Endodermal cell (in vitro differentiated cells): Measurements from ENCODE around the gene SNAPC1. TPM values are rescaled to one million over a fixed set of nuclear protein-coding genes. Genes with fewer than 3 reads are reported as not detected.
A peak's percentile ranks its signal among the peaks of the same experiment; 100 is the strongest.

Experiments
- DNase-seq: peaks from one replicate; pipeline ENCODE4 v3.0.0-alpha.2; 2017
- H3K27ac ChIP-seq: 2 replicates; pipeline ENCODE4 v1.5.1; 2013; ENCODE audit warnings: mild to moderate bottlenecking, low read depth, low read length, moderate library complexity
- H3K27me3 ChIP-seq: 2 replicates; pipeline ENCODE4 v1.6.1; 2013; ENCODE audit warnings: mild to moderate bottlenecking, low read length, moderate library complexity; ENCODE audit not compliant: insufficient read depth, control insufficient read depth, poor library complexity, severe bottlenecking
- H3K36me3 ChIP-seq: 2 replicates; pipeline ENCODE4 v1.7.0; 2013; ENCODE audit warnings: mild to moderate bottlenecking, low read length, moderate library complexity; ENCODE audit not compliant: control insufficient read depth, insufficient read depth
- H3K4me1 ChIP-seq: one replicate; pipeline ENCODE4 v1.7.0; 2013; ENCODE audit warnings: low read length; ENCODE audit not compliant: control insufficient read depth, insufficient read depth
- H3K4me3 ChIP-seq: 2 replicates; pipeline ENCODE4 v1.5.1; 2013; ENCODE audit warnings: mild to moderate bottlenecking, low read length, moderate library complexity
- H3K9ac ChIP-seq: 2 replicates; pipeline ENCODE4 v1.6.1; 2013; ENCODE audit warnings: mild to moderate bottlenecking, low read length, moderate library complexity; ENCODE audit not compliant: poor library complexity, severe bottlenecking; ENCODE audit errors: extremely low read depth
- H3K9me3 ChIP-seq: 2 replicates; pipeline ENCODE4 v1.6.1; 2013; ENCODE audit warnings: mild to moderate bottlenecking, low read length, moderate library complexity; ENCODE audit not compliant: control insufficient read depth
- H3K27ac Mint-ChIP-seq: 2 replicates; pipeline ENCODE4 v1.8.0; 2020; ENCODE audit warnings: mixed read lengths
- H3K27me3 Mint-ChIP-seq: 2 replicates; pipeline ENCODE4 v1.8.0; 2021; ENCODE audit warnings: mild to moderate bottlenecking, mixed read lengths; ENCODE audit not compliant: insufficient read depth
- H3K36me3 Mint-ChIP-seq: 2 replicates; pipeline ENCODE4 v1.8.0; 2020; ENCODE audit warnings: low read depth, mixed read lengths
- H3K4me1 Mint-ChIP-seq: 2 replicates; pipeline ENCODE4 v1.8.0; 2020; ENCODE audit warnings: mixed read lengths
- H3K4me3 Mint-ChIP-seq: 2 replicates; pipeline ENCODE4 v1.8.0; 2020; ENCODE audit warnings: mild to moderate bottlenecking, moderate library complexity, mixed read lengths
- H3K9me3 Mint-ChIP-seq: 2 replicates; pipeline ENCODE4 v1.8.0; 2020; ENCODE audit warnings: mild to moderate bottlenecking, mixed read lengths
- WGBS, 2 experiments: methylation state at CpG; one replicate each; pipeline versions ENCODE4 v1.1.5 to v1.1.7; 2013; ENCODE audit warnings: missing lambda C conversion rate in 2 of 2, mixed read lengths in 1 of 2; ENCODE audit not compliant: insufficient coverage in 1 of 2, insufficient read length in 1 of 2; 5-methylcytosine and 5-hydroxymethylcytosine counted together
- total RNA-seq, 2 donors: library from RNA; stranded (reverse); fragmentation: NEBNext Ultra II Directional in 1 of 2; extraction: Animal tissue kit (Norgen Biotek cat#: 25700) in 1 of 2; gene quantifications; 2 replicates in 1 of 2; 3 replicates in 1 of 2; pipeline ENCODE4 v1.2.1, GENCODE V29; 2021
- TF ChIP-seq, protein P1 (sequence below): fragments of 200-600 bp; sonication (generic); conservative IDR thresholded peaks from 2 replicates; pipeline ENCODE4 v1.5.0; 2021; ENCODE audit warnings: antibody characterized with exemption, mild to moderate bottlenecking

The SNAPC1 gene
- total RNA-seq, 2 donors from 2014 or later = 8.6 to 21.6 TPM

- H3K4me1 ChIP-seq = no peaks in the 10 kb centered on the region
- H3K4me3 Mint-ChIP-seq = no peak overlapping the region
- 98 to 100% methylated on average over 1 to 2 of the region's 2 CpGs for WGBS, 2 experiments
- no peak overlapping the region for H3K4me3 ChIP-seq
- no peaks in the 10 kb centered on the region for H3K9me3 Mint-ChIP-seq
- DNase-seq = no peak
- no peaks in the 10 kb centered on the region for H3K4me1 Mint-ChIP-seq
- no peak overlapping the region for H3K27ac ChIP-seq
- no peaks in the 10 kb centered on the region for H3K27me3 Mint-ChIP-seq
- H3K27ac Mint-ChIP-seq = peak overlapping the region; percentile 64
- TF ChIP-seq, protein P1, sequence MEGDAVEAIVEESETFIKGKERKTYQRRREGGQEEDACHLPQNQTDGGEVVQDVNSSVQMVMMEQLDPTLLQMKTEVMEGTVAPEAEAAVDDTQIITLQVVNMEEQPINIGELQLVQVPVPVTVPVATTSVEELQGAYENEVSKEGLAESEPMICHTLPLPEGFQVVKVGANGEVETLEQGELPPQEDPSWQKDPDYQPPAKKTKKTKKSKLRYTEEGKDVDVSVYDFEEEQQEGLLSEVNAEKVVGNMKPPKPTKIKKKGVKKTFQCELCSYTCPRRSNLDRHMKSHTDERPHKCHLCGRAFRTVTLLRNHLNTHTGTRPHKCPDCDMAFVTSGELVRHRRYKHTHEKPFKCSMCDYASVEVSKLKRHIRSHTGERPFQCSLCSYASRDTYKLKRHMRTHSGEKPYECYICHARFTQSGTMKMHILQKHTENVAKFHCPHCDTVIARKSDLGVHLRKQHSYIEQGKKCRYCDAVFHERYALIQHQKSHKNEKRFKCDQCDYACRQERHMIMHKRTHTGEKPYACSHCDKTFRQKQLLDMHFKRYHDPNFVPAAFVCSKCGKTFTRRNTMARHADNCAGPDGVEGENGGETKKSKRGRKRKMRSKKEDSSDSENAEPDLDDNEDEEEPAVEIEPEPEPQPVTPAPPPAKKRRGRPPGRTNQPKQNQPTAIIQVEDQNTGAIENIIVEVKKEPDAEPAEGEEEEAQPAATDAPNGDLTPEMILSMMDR = peak; percentile 68
- H3K36me3 Mint-ChIP-seq = peaks cover 82% of the 10 kb centered on the region
- no peaks in the 10 kb centered on the region for H3K27me3 ChIP-seq
- H3K36me3 ChIP-seq = peaks cover 98% of the 10 kb centered on the region
- H3K9ac ChIP-seq = no peak overlapping the region
- H3K9me3 ChIP-seq = no peaks in the 10 kb centered on the region
Measured at GRCh38 chr14:61730756-61731373, 31.4 kb upstream of the SNAPC1 start.

GRCh38 chr14:61733972-61734371 is 28.2 kb upstream of the SNAPC1 start:
- H3K4me3 ChIP-seq = no peak overlapping the region
- H3K27me3 Mint-ChIP-seq = no peaks in the 10 kb centered on the region
- H3K36me3 ChIP-seq = peaks cover 98% of the 10 kb centered on the region
- H3K27ac Mint-ChIP-seq = no peak overlapping the region
- H3K9me3 ChIP-seq = no peaks in the 10 kb centered on the region
- no peak overlapping the region for H3K4me3 Mint-ChIP-seq
- H3K4me1 ChIP-seq = no peaks in the 10 kb centered on the region
- no peaks in the 10 kb centered on the region for H3K27me3 ChIP-seq
- H3K27ac ChIP-seq = no peak overlapping the region
- H3K9me3 Mint-ChIP-seq = no peaks in the 10 kb centered on the region
- no peak overlapping the region for H3K9ac ChIP-seq
- WGBS, 2 experiments = 92% methylated on average over 1 of the region's 2 CpGs; no CpG with 5 or more reads in 1 of the 2 experiments
- no peak for DNase-seq
- TF ChIP-seq, protein P1 = peak; percentile 35
- H3K4me1 Mint-ChIP-seq = no peaks in the 10 kb centered on the region
- H3K36me3 Mint-ChIP-seq = peaks cover 83% of the 10 kb centered on the region

- Mint-ChIP-seq H3K9me3 (no peaks in the 10 kb centered on the region), H3K4me1 (no peaks in the 10 kb centered on the region), H3K27me3 (no peaks in the 10 kb centered on the region), H3K36me3 (peaks cover 81% of the 10 kb centered on the region), H3K4me3 (no peak overlapping the region), H3K27ac (no peak overlapping the region)
- Histone ChIP-seq H3K9me3 (no peaks in the 10 kb centered on the region), H3K9ac (no peak overlapping the region), H3K4me3 (no peak overlapping the region), H3K27me3 (no peaks in the 10 kb centered on the region), H3K27ac (no peak overlapping the region), H3K36me3 (peaks cover 97% of the 10 kb centered on the region), H3K4me1 (no peaks in the 10 kb centered on the region)
- TF ChIP-seq, protein P1 = no peak
- WGBS, 2 experiments = 97 to 100% methylated on average over 4 of the region's 4 CpGs
- no peak for DNase-seq
Measured at GRCh38 chr14:61736751-61737150, 25.5 kb upstream of the SNAPC1 start.
